HEK293T (cell line): ENCODE measurements around the gene ATG16L1.

Source experiments
- CTCF ChIA-PET: fragments of 350-600 bp; formaldehyde crosslinking; extraction: SDS; loops from one replicate; lab custom pipeline; 2021; ENCODE audit warnings: antibody characterized with exemption, inconsistent platforms; lab: Yijun Ruan, JAX
- POLR2A ChIA-PET: fragments of 350-600 bp; formaldehyde crosslinking; extraction: SDS; loops from one replicate; lab custom pipeline; 2020; ENCODE audit warnings: antibody characterized with exemption, inconsistent platforms; lab: Yijun Ruan, JAX
- DNase-seq: peaks from one replicate; pipeline ENCODE4 v3.0.0; 2012; ENCODE audit warnings: mixed read lengths; ENCODE audit errors: extremely low spot score
- ARNT ChIP-seq: fragments of 450-650 bp; IDR thresholded peaks from 2 replicates; pipeline ENCODE4 v1.6.1; 2017; ENCODE audit warnings: mild to moderate bottlenecking
- BHLHE40 ChIP-seq: fragments of 450-650 bp; IDR thresholded peaks from 2 replicates; pipeline ENCODE4 v1.6.1; 2016; ENCODE audit warnings: mild to moderate bottlenecking, moderate library complexity, borderline replicate concordance
- CTBP1 ChIP-seq: fragments of 450-650 bp; IDR thresholded peaks from 2 replicates; pipeline ENCODE4 v1.6.1; 2016; ENCODE audit warnings: borderline replicate concordance
- ELF4 ChIP-seq: fragments of 450-650 bp; IDR thresholded peaks from 2 replicates; pipeline ENCODE4 v1.6.1; 2017; ENCODE audit warnings: antibody characterized with exemption
- FOXA1 ChIP-seq: fragments of 450-650 bp; IDR thresholded peaks from 2 replicates; pipeline ENCODE4 v1.6.1; 2016; ENCODE audit warnings: mild to moderate bottlenecking
- FOXK2 ChIP-seq: fragments of 450-650 bp; IDR thresholded peaks from 2 replicates; pipeline ENCODE4 v1.6.1; 2016; ENCODE audit warnings: mild to moderate bottlenecking
- FOXM1 ChIP-seq: fragments of 450-650 bp; IDR thresholded peaks from 2 replicates; pipeline ENCODE4 v1.6.1; 2017; ENCODE audit warnings: mild to moderate bottlenecking, borderline replicate concordance
- HDGF ChIP-seq: fragments of 450-650 bp; IDR thresholded peaks from 2 replicates; pipeline ENCODE4 v1.6.1; 2017; ENCODE audit warnings: antibody characterized with exemption, borderline replicate concordance
- L3MBTL2 ChIP-seq: fragments of 450-650 bp; conservative IDR thresholded peaks from 2 replicates; pipeline ENCODE4 v1.6.1; 2016; ENCODE audit warnings: mild to moderate bottlenecking
- LEF1 ChIP-seq: fragments of 450-650 bp; IDR thresholded peaks from 2 replicates; pipeline ENCODE4 v1.6.1; 2017; ENCODE audit warnings: mild to moderate bottlenecking, borderline replicate concordance
- NFRKB ChIP-seq: fragments of 450-650 bp; IDR thresholded peaks from 2 replicates; pipeline ENCODE4 v1.6.1; 2016; ENCODE audit warnings: mild to moderate bottlenecking, moderate library complexity
- SP1 ChIP-seq: fragments of 450-650 bp; IDR thresholded peaks from 2 replicates; pipeline ENCODE4 v1.6.1; 2017
- SUZ12 ChIP-seq: fragments of 450-650 bp; IDR thresholded peaks from 2 replicates; pipeline ENCODE4 v1.6.1; 2016; ENCODE audit warnings: mild to moderate bottlenecking
- TARDBP ChIP-seq: fragments of 450-650 bp; IDR thresholded peaks from 2 replicates; pipeline ENCODE4 v1.6.1; 2016
- ZNF384 ChIP-seq: fragments of 450-650 bp; IDR thresholded peaks from 2 replicates; pipeline ENCODE4 v1.6.1; 2016
- TF ChIP-seq, protein P1 (sequence below): fragments of 450-650 bp; IDR thresholded peaks from 2 replicates; pipeline ENCODE4 v1.6.1; 2016

ATG16L1 gene

DNA sequence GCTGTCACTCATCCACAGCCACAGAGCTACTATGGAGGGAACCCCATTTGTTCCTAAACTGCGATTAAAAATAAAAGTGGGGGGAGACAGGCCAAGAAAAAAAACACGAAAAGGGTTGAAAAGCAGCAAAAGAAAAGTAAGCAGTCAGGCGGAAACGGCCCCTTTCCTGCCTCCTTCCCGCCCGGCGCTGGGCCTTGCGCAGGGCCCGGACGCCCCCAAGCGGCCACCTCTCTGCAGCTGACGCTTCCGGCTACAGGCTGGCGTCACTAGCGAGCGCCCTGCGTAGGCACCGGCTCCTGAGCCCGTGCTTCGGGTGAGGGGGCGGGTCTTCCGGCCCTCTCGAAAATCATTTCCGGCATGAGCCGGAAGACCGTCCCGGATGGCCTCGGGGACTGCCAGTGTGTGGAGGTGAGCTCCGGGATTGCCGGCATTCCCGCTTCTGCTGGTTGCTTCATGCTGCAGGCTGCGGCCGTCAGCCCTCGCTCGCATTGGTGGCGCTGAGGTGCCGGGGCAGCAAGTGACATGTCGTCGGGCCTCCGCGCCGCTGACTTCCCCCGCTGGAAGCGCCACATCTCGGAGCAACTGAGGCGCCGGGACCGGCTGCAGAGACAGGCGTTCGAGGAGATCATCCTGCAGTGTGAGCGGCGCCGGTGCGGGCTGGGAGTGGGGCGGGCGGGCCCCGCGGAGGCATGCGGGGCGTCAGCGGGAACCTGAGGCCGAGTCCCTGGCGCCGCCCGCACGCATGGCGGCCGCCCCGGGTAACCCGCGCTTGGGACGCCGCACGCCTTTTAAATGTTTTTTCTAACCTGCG lies at the start of gene ATG16L1:
ATG16L1 (plus strand) TSS at position 368 of the 811 bp plus-strand sequence; CDS start at position 523, 155 bp downstream.
- TF ChIP-seq, protein P1, sequence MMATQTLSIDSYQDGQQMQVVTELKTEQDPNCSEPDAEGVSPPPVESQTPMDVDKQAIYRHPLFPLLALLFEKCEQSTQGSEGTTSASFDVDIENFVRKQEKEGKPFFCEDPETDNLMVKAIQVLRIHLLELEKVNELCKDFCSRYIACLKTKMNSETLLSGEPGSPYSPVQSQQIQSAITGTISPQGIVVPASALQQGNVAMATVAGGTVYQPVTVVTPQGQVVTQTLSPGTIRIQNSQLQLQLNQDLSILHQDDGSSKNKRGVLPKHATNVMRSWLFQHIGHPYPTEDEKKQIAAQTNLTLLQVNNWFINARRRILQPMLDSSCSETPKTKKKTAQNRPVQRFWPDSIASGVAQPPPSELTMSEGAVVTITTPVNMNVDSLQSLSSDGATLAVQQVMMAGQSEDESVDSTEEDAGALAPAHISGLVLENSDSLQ, result peak; percentile 91; the same call in 1 of the 2 replicates
- TF ChIP-seq HDGF (no peak), ELF4 (peak; percentile 85), L3MBTL2 (peak; percentile 43; the same call in 1 of the 2 replicates)
- peak; percentile 97 for DNase-seq
- CTCF ChIA-PET, result interaction anchor here (0.6 to 1.2 kb wide), 5 partner anchors 10 to 832 kb away, joined by 3 to 4 read pairs (median 3); no protein-coding TSS in a partner anchor
- POLR2A ChIA-PET, result interaction anchor here (1.0 to 1.1 kb wide), 3 partner anchors 30 to 197 kb away, joined by 3 to 4 read pairs (median 3); no protein-coding TSS in a partner anchor

DNA sequence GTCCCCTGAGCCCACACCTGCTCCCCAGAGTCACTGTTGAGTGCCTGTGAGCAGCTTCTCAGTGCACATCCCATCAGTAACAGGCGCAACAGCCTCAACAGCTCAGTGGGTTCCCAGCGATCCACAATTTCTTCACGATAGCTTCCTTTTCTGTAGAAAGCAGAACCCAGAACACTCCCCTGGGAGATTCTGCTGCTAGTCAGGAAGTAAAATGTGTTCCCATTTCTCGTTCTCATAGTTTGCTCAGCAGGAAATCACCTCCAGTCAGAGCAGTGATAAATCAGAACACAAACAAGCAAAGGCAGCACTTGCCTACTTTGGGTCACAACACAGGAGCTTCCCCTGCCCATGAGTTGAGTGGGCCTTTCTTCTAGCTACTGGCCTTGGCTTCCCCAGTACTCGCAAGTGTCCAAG lies 48.9 kb upstream of the ATG16L1 start:
- TF ChIP-seq TARDBP (no peak), HDGF (no peak), ELF4 (no peak), FOXM1 (no peak), FOXK2 (no peak), SUZ12 (no peak), ZNF384 (no peak), FOXA1 (no peak), SP1 (no peak), BHLHE40 (no peak), NFRKB (no peak)
- TF ChIP-seq, protein P1, result no peak
- POLR2A ChIA-PET, result no interaction called here
- CTCF ChIA-PET, result no interaction called here
- DNase-seq, result no peak

DNA sequence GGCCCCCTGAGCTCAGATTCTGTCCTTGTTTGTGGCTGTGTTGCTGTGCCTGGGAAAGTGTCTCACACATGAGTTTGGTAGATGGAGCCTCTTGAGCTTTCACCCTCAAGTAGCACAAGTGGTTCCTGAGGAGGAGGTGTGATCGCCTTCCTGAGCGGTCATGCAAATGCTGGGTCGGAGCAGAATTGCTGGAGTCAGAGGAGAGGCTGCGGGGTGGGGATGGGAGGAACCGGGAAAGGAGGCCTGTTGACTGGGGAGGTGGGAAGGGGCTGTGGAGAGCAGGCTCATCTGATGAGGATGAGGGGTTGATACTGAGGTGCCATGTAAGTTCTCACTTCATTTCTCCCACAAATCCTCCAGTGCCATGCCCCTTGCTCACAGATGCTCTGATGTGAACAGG lies 48.4 kb upstream of the ATG16L1 start:
- TF ChIP-seq NFRKB (no peak), FOXK2 (no peak), SP1 (no peak), CTBP1 (no peak), L3MBTL2 (no peak), FOXM1 (no peak), SUZ12 (no peak), LEF1 (no peak), ZNF384 (no peak)
- TF ChIP-seq, protein P1, result no peak
- ChIA-PET POLR2A (no interaction called here), CTCF (no interaction called here)
- no peak for DNase-seq

GRCh38 chr2:233204286-233204936 lies 47.1 kb upstream of the ATG16L1 start:
- TF ChIP-seq ZNF384, result no peak
- TF ChIP-seq, protein P1, result no peak
- TF ChIP-seq FOXK2, result no peak
- no peak for TF ChIP-seq SP1
- no peak for TF ChIP-seq TARDBP
- TF ChIP-seq L3MBTL2, result no peak
- no peak for TF ChIP-seq ELF4
- TF ChIP-seq CTBP1, result no peak
- TF ChIP-seq ARNT, result no peak
- TF ChIP-seq NFRKB, result no peak
- no peak for TF ChIP-seq LEF1
- no peak for TF ChIP-seq SUZ12
- no peak for DNase-seq
- ChIA-PET POLR2A (no interaction called here), CTCF (no interaction called here)

- ChIA-PET POLR2A (interaction anchor here (0.6 kb wide), 1 partner anchor 38 kb away, joined by 3 read pairs; no protein-coding TSS in a partner anchor), CTCF (no interaction called here)
- DNase-seq, result no peak
- TF ChIP-seq ARNT, result no peak
- TF ChIP-seq FOXA1, result no peak
- TF ChIP-seq, protein P1, result no peak
- TF ChIP-seq ZNF384, result no peak
- TF ChIP-seq SUZ12, result no peak
- TF ChIP-seq CTBP1, result no peak
- TF ChIP-seq FOXK2, result no peak
- TF ChIP-seq BHLHE40, result no peak
- no peak for TF ChIP-seq ELF4
- TF ChIP-seq LEF1, result no peak
- TF ChIP-seq HDGF, result no peak
- TF ChIP-seq TARDBP, result no peak
- TF ChIP-seq FOXM1, result no peak
- no peak for TF ChIP-seq SP1
- no peak for TF ChIP-seq L3MBTL2
- no peak for TF ChIP-seq NFRKB
Observed at GRCh38 chr2:233208382-233209116, 42.9 kb upstream of the ATG16L1 start.
